Putamen (tissue), 1 donor: ENCODE measurements around the gene ANK3.

Experiments
- DNase-seq: peaks from one replicate; pipeline ENCODE4 v3.0.0-alpha.2; 2016; ENCODE audit warnings: low spot score

The ANK3 gene

GRCh38 chr10:60389413-60390025, at the start of gene ANK3:
Gene ANK3, minus strand, starts transcription at chr10:60389875. Its CDS starts 337 bp downstream, at chr10:60389538.
- DNase-seq: no peak

GRCh38 chr10:60434418-60435046, 44.9 kb upstream of the ANK3 start:
- peak; percentile 72 for DNase-seq

- no peak for DNase-seq
Measured at GRCh38 chr10:60433684-60434083, 44.0 kb upstream of the ANK3 start.

GRCh38 chr10:60430836-60431597, 41.3 kb upstream of the ANK3 start:
- no peak for DNase-seq

GRCh38 chr10:60430017-60430416, 40.3 kb upstream of the ANK3 start:
- DNase-seq: no peak

- DNase-seq: no peak
Measured at GRCh38 chr10:60429084-60429849, 39.6 kb upstream of the ANK3 start.

- DNase-seq: no peak
Measured at GRCh38 chr10:60428387-60428737, 38.7 kb upstream of the ANK3 start.

- no peak for DNase-seq
Measured at GRCh38 chr10:60427709-60428386, 38.2 kb upstream of the ANK3 start.

- DNase-seq: no peak
Measured at GRCh38 chr10:60427148-60427547, 37.5 kb upstream of the ANK3 start.

- peak; percentile 56 for DNase-seq
Measured at GRCh38 chr10:60426425-60426824, 36.8 kb upstream of the ANK3 start.

GRCh38 chr10:60425392-60426110, 35.9 kb upstream of the ANK3 start:
- DNase-seq: no peak

- no peak for DNase-seq
Measured at GRCh38 chr10:60424971-60425370, 35.3 kb upstream of the ANK3 start.

- no peak for DNase-seq
Measured at GRCh38 chr10:60423920-60424319, 34.2 kb upstream of the ANK3 start.

- no peak for DNase-seq
Measured at GRCh38 chr10:60422809-60423208, 33.1 kb upstream of the ANK3 start.

- no peak for DNase-seq
Measured at GRCh38 chr10:60420991-60421894, 31.6 kb upstream of the ANK3 start.

- no peak for DNase-seq
Measured at GRCh38 chr10:60419249-60419648, 29.6 kb upstream of the ANK3 start.

- no peak for DNase-seq
Measured at GRCh38 chr10:60417901-60418300, 28.2 kb upstream of the ANK3 start.

- DNase-seq: no peak
Measured at GRCh38 chr10:60417024-60417423, 27.3 kb upstream of the ANK3 start.

GRCh38 chr10:60414877-60415585, 25.4 kb upstream of the ANK3 start:
- no peak for DNase-seq

GRCh38 chr10:60414111-60414510, 24.4 kb upstream of the ANK3 start:
- no peak for DNase-seq
